Measurements from ENCODE around the gene ZNRD2. TPM values are rescaled to one million over a fixed set of nuclear protein-coding genes. Genes with fewer than 3 reads are reported as not detected.
A peak's percentile ranks its signal among the peaks of the same experiment; 100 is the strongest.
"Not testable (repeated sequence)": the region's sequence is repeated elsewhere in the genome, so short reads cannot be mapped to it uniquely, and the experiment has no call there.

Gene ZNRD2
- total RNA-seq, 1 experiment from 2014 or later, result 70.9 TPM

- TF ChIP-seq, protein P1, sequence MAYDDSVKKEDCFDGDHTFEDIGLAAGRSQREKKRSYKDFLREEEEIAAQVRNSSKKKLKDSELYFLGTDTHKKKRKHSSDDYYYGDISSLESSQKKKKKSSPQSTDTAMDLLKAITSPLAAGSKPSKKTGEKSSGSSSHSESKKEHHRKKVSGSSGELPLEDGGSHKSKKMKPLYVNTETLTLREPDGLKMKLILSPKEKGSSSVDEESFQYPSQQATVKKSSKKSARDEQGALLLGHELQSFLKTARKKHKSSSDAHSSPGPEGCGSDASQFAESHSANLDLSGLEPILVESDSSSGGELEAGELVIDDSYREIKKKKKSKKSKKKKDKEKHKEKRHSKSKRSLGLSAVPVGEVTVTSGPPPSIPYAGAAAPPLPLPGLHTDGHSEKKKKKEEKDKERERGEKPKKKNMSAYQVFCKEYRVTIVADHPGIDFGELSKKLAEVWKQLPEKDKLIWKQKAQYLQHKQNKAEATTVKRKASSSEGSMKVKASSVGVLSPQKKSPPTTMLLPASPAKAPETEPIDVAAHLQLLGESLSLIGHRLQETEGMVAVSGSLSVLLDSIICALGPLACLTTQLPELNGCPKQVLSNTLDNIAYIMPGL (CRISPR knock-in tag; IDR thresholded peaks at IDR 0.05), result peak; percentile 95
- TF ChIP-seq HMGA2 (CRISPR knock-in tag; IDR thresholded peaks at IDR 0.05), result no peak
- peak; percentile 66; the same call in 1 of the 2 replicates for TF ChIP-seq MYBL2 (CRISPR knock-in tag; IDR thresholded peaks at IDR 0.05)
- no peak for TF ChIP-seq GRHL2 (CRISPR knock-in tag; IDR thresholded peaks at IDR 0.05; ENCODE audit: insufficient replicate concordance, severe bottlenecking)
- peak; percentile 77; the same call in 1 of the 2 replicates for TF ChIP-seq SMAD3 (CRISPR knock-in tag; IDR thresholded peaks at IDR 0.05; ENCODE audit: borderline replicate concordance)
- TF ChIP-seq PREB (CRISPR knock-in tag; IDR thresholded peaks at IDR 0.05; ENCODE audit: borderline replicate concordance), result no peak
- no peak for TF ChIP-seq ZNF423 (CRISPR knock-in tag; IDR thresholded peaks at IDR 0.05)
- no peak for TF ChIP-seq STAT6 (CRISPR knock-in tag; conservative IDR thresholded peaks at IDR 0.05; ENCODE audit: low read depth)
- TF ChIP-seq ZNF232 (CRISPR knock-in tag; IDR thresholded peaks at IDR 0.05), result no peak
- TF ChIP-seq ZNF396 (CRISPR knock-in tag; IDR thresholded peaks at IDR 0.05; ENCODE audit: borderline replicate concordance), result no peak
- peak; percentile 67 for TF ChIP-seq TEAD1 (CRISPR knock-in tag; IDR thresholded peaks at IDR 0.05)
- TF ChIP-seq ETV6 (CRISPR knock-in tag; IDR thresholded peaks at IDR 0.05), result peak; percentile 95
- TF ChIP-seq TEAD4 (CRISPR knock-in tag; IDR thresholded peaks at IDR 0.05), result no peak
- TF ChIP-seq ZNF416 (CRISPR knock-in tag; IDR thresholded peaks at IDR 0.05), result no peak
- peak; percentile 85; the same call in 1 of the 2 replicates for TF ChIP-seq CREB1 (CRISPR knock-in tag; IDR thresholded peaks at IDR 0.05)
- TF ChIP-seq IRF1 (CRISPR knock-in tag; IDR thresholded peaks at IDR 0.05), result peak; percentile 79
- TF ChIP-seq, protein P2, sequence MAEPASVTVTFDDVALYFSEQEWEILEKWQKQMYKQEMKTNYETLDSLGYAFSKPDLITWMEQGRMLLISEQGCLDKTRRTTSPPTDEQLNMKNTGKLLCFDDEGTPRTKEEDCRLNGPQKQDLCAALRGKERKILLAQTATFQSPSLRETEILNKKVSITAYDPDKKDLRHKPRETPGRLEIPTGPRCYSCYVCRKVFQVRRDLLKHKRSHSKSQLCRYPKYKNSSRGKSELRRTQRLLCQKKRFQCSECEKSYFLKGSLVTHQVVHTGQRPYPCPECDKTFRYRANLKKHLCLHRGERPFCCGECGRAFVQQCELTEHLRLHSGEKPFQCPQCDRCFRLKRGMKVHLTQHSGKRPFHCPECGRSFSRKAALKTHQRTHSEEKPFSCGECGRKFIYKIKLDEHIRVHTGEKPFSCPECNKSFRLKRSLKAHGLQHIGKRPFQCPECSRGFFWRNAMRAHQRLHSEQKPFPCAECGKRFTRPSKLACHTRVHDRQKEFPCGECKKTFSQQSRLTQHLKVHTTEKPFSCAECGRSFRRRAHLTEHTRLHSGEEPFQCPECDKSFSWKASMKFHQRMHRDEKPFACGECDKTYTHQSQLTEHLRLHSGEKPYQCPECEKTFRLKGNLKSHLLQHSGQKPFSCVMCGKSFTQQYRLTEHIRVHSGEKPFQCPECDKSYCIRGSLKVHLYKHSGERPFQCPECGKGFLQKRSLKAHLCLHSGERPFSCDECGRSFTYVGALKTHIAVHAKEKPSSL (CRISPR knock-in tag; conservative IDR thresholded peaks at IDR 0.05), result no peak
- no peak for TF ChIP-seq RELA (CRISPR knock-in tag; IDR thresholded peaks at IDR 0.05; ENCODE audit: borderline replicate concordance)
- no peak; the same call in 1 of the 2 replicates for TF ChIP-seq EMX1 (CRISPR knock-in tag; IDR thresholded peaks at IDR 0.05)
Observed at GRCh38 chr11:65569973-65570918, at the start of gene ZNRD2 (continued).

DNA sequence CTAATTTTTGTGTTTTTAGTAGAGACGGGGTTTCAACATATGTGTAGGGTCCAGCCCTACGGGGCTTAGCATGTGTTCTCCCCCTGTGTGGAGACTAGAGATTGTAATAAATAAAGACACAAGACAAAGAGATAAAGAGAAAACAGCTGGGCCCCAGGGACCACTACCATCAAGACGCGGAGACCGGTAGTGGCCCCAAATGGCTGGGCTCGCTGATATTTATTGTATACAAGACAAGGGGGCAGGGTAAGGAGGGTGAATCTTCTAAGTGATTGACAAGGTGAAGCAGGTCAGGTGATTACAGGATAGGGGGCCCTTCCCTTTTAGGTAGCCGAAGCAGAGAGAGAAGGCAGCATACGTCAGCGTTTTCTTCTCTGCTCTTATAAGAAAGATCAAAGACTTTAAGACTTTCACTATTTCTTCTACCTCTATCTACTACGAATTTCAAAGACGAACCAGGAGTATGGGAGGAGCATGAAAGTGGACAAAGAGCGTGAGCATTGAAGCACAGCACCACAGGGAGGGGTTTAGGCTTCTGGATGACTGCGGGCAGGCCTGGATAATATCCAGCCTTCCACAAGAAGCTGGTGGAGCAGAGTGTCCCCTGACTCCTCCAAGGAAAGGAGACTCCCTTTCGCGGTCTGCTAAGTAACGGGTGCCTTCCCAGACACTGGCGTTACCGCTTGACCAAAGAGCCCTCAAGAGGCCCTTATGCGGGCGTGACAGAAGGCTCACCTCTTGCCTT, 48.3 kb upstream of the ZNRD2 start:
- CTCF ChIA-PET; H3K4me3 Mint-ChIP-seq; H3K27ac Mint-ChIP-seq; H3K9me3 Mint-ChIP-seq; DNase-seq (ENCODE audit: low spot score); ATAC-seq; H3K36me3 Mint-ChIP-seq; POLR2A ChIA-PET: not testable (repeated sequence)
- H3K27me3 Mint-ChIP-seq (ENCODE audit: low read depth), result peaks cover 11% of the 10 kb centered on the region
- peaks cover 19% of the 10 kb centered on the region for H3K4me1 Mint-ChIP-seq

- not testable (repeated sequence) for H3K4me3 Mint-ChIP-seq, ATAC-seq
Observed at GRCh38 chr11:65522718-65523630, 47.3 kb upstream of the ZNRD2 start.

More at GRCh38 chr11:65522718-65523630, 47.3 kb upstream of the ZNRD2 start:
- H3K36me3 Mint-ChIP-seq; H3K9me3 Mint-ChIP-seq; POLR2A ChIA-PET; H3K27ac Mint-ChIP-seq; CTCF ChIA-PET; DNase-seq (ENCODE audit: low spot score): not testable (repeated sequence)
- peaks cover 11% of the 10 kb centered on the region for H3K27me3 Mint-ChIP-seq (ENCODE audit: low read depth)
- H3K4me1 Mint-ChIP-seq, result peaks cover 19% of the 10 kb centered on the region
